HepG2 (cell line): ENCODE results near the gene NUDCD2. TPM values are rescaled to one million over a fixed set of nuclear protein-coding genes. Genes with fewer than 3 reads are reported as not detected.
A peak's percentile ranks its signal among the peaks of the same experiment; 100 is the strongest.

Source experiments
- ATAC-seq: fragments of 200-7000 bp; cut with Tn5 transposase; 3 replicates; pipeline ENCODE4 v1.9.1; 2020; ENCODE audit warnings: mild to moderate bottlenecking, moderate library complexity
- BruUV-seq: library from RNA; stranded (reverse); fragments of 400-500 nt; replicated peaks from 2 replicates; lab custom pipeline; 2021; lab: Mats Ljungman, UMichigan
- CTCF ChIA-PET: fragments of 300-600 bp; formaldehyde crosslinking; extraction: SDS; loops from one replicate; lab custom pipeline; 2021; ENCODE audit warnings: low total read pairs, inconsistent platforms, low intra/inter-chr PET ratio; lab: Yijun Ruan, JAX
- POLR2A ChIA-PET: fragments of 350-600 bp; sonication (Branson Sonifier 250); formaldehyde crosslinking; loops from one replicate; lab custom pipeline; 2020; ENCODE audit warnings: antibody characterized with exemption, inconsistent platforms; lab: Yijun Ruan, JAX
- DNase-seq: peaks from one replicate; pipeline ENCODE4 v3.0.0-alpha.2; 2015; ENCODE audit warnings: low spot score
- FAIRE-seq: peaks from 3 replicates; lab custom pipeline; 2011; peaks lifted over from hg19 to GRCh38; lab: Jason Lieb, UNC
- H2AFZ ChIP-seq: one replicate; pipeline ENCODE4 v1.6.1; 2011; ENCODE audit warnings: low read length, inconsistent platforms
- H3K27ac ChIP-seq: fragments of 300-600 bp; 3 replicates; pipeline ENCODE4 v1.8.0; 2011; ENCODE audit warnings: mixed run types, mild to moderate bottlenecking, mixed read lengths, low read length, inconsistent platforms; ENCODE audit not compliant: insufficient read depth; ENCODE audit errors: extremely low read length
- H3K27me3 ChIP-seq, 2 experiments: fragments of 200-600 bp in 1 of 2; 2 replicates in 1 of 2; 3 replicates in 1 of 2; pipeline versions ENCODE4 v1.6.0 to v1.8.0; 2011; ENCODE audit warnings: low read length in 2 of 2, mild to moderate bottlenecking in 2 of 2, moderate library complexity in 2 of 2, inconsistent platforms in 1 of 2; ENCODE audit not compliant: insufficient read depth in 2 of 2, control insufficient read depth in 1 of 2
- H3K36me3 ChIP-seq, 2 experiments: fragments of 200-600 bp in 1 of 2; replicated peaks in 1 of 2; 2 replicates in 1 of 2; 3 replicates in 1 of 2; pipeline versions ENCODE4 v1.5.1 to v1.8.0; 2011; ENCODE audit warnings: low read length in 2 of 2, inconsistent platforms in 1 of 2; ENCODE audit not compliant: insufficient read depth in 2 of 2, control insufficient read depth in 1 of 2
- H3K4me1 ChIP-seq: 2 replicates; pipeline ENCODE4 v1.5.1; 2012; ENCODE audit warnings: low read length, inconsistent platforms; ENCODE audit not compliant: insufficient read depth
- H3K4me2 ChIP-seq: 2 replicates; pipeline ENCODE4 v1.6.0; 2011; ENCODE audit warnings: low read depth, low read length, inconsistent platforms
- H3K4me3 ChIP-seq, 3 experiments: fragments of 200-600 bp in 1 of 3; sonication (generic), shearing (Covaris generic) in 1 of 3; replicated peaks in 1 of 3; 2 replicates each; pipeline ENCODE4 v1.5.1; 2011 to 2016; ENCODE audit warnings: low read length in 3 of 3, inconsistent platforms in 2 of 3, low read depth in 2 of 3, mild to moderate bottlenecking in 2 of 3, control low read depth in 1 of 3, mixed read lengths in 1 of 3; ENCODE audit not compliant: insufficient read depth in 1 of 3
- H3K79me2 ChIP-seq: one replicate; pipeline ENCODE4 v1.6.1; 2011; ENCODE audit warnings: low read length, inconsistent platforms; ENCODE audit not compliant: insufficient read depth
- H3K9ac ChIP-seq: 2 replicates; pipeline ENCODE4 v1.6.0; 2011; ENCODE audit warnings: mild to moderate bottlenecking, low read depth, low read length, inconsistent platforms; ENCODE audit not compliant: insufficient read depth
- H3K9me3 ChIP-seq: 2 replicates; pipeline ENCODE4 v1.5.1; 2012; ENCODE audit warnings: mild to moderate bottlenecking, low read length
- H4K20me1 ChIP-seq: 2 replicates; pipeline ENCODE4 v1.6.0; 2011; ENCODE audit warnings: inconsistent platforms, mild to moderate bottlenecking, low read length, moderate library complexity; ENCODE audit not compliant: insufficient read depth
- DRAP1 ChIP-seq: IDR thresholded peaks from 2 replicates; pipeline ENCODE4 v1.6.1; 2016; ENCODE audit warnings: missing genetic modification reagents, missing compliant biosample characterization
- HOXD1 ChIP-seq: sonication (generic); formaldehyde crosslinking; IDR thresholded peaks from 2 replicates; pipeline ENCODE4 v1.5.0; 2020; ENCODE audit warnings: missing genetic modification reagents
- SMYD3 ChIP-seq: sonication (generic); formaldehyde crosslinking; IDR thresholded peaks from 2 replicates; pipeline ENCODE4 v1.8.1; 2023; ENCODE audit warnings: mild to moderate bottlenecking, missing genetic modification reagents
- TAF15 ChIP-seq: fragments of 200-400 bp; formaldehyde crosslinking; IDR thresholded peaks from one replicate; pipeline ENCODE4 v1.6.1; 2018; ENCODE audit warnings: mild to moderate bottlenecking, low read depth, low read length; ENCODE audit not compliant: poor library complexity, severe bottlenecking
- TFAP4 ChIP-seq: sonication (generic); IDR thresholded peaks from 2 replicates; pipeline ENCODE4 v1.6.1; 2016; ENCODE audit warnings: low read depth, borderline replicate concordance
- ZEB1 ChIP-seq: IDR thresholded peaks from 2 replicates; pipeline ENCODE4 v1.6.1; 2012; ENCODE audit warnings: mild to moderate bottlenecking, low read depth, inconsistent platforms; ENCODE audit not compliant: insufficient replicate concordance
- ZNF646 ChIP-seq: sonication (generic); formaldehyde crosslinking; IDR thresholded peaks from 2 replicates; pipeline ENCODE4 v1.9.0; 2021; ENCODE audit warnings: mild to moderate bottlenecking, missing genetic modification reagents
- ZNF713 ChIP-seq: sonication (generic); formaldehyde crosslinking; IDR thresholded peaks from 2 replicates; pipeline ENCODE4 v1.4.0; 2020; ENCODE audit warnings: mild to moderate bottlenecking, missing genetic modification reagents
- ZSCAN25 ChIP-seq: sonication (generic); formaldehyde crosslinking; IDR thresholded peaks from 2 replicates; pipeline ENCODE4 v1.8.0; 2022; ENCODE audit warnings: mild to moderate bottlenecking, missing genetic modification reagents
- WGBS: methylation state at CpG from one replicate; pipeline ENCODE4 v1.1.6; 2017; ENCODE audit warnings: low lambda C conversion rate; 5-methylcytosine and 5-hydroxymethylcytosine counted together
- in situ Hi-C: cut with HindIII; loops from 2 replicates; pipeline ENCODE4 v1.10.0; 2017; ENCODE audit warnings: low pct_unique_long_range_greater_than_20kb; ENCODE audit not compliant: extremely low pct_ligation_motif_present
- intact Hi-C: fragments of 100-400 bp; cut with micrococcal nuclease; formaldehyde crosslinking; loops from one replicate; pipeline ENCODE4 v1.10.0; 2022; ENCODE audit not compliant: unreplicated experiment
- polyA plus RNA-seq, 8 experiments: library from polyadenylated mRNA; depleted of rRNA in 3 of 8; stranded (reverse) in 7 of 8; unstranded in 1 of 8; fragments of >200 nt; fragmentation: Illumina TruSeq in 4 of 8; extraction: Trizol in 4 of 8; gene quantifications; 2 replicates each; pipeline versions ENCODE4 v1.2.1 to v1.2.3, GENCODE V29; 2011 to 2016; ENCODE audit warnings: low read depth in 4 of 8, missing spikeins in 1 of 8, mixed read lengths in 1 of 8; ENCODE audit not compliant: insufficient read depth in 1 of 8
- total RNA-seq, 5 experiments: library from RNA; depleted of rRNA; stranded (reverse); fragments of >200 nt; fragmentation: Illumina TruSeq; extraction: Trizol; gene quantifications; 2 replicates each; pipeline ENCODE4 v1.2.3, GENCODE V29; 2016; ENCODE audit warnings: low read depth in 1 of 5

Gene NUDCD2
- total and polyA plus RNA-seq, 2 of the 13 experiments (the other 11 are each of a cell fraction or from before 2014, with no cell fraction given), result 14.8 to 39.2 TPM

GRCh38 chr5:163434401-163434866 lies 25.5 kb downstream of the NUDCD2 start:
- intact Hi-C loops, result no loop called here
- no TSS peak for BruUV-seq

GRCh38 chr5:163433271-163433670 lies 26.6 kb downstream of the NUDCD2 start:
- ChIA-PET POLR2A (interaction anchor here (0.7 to 1.7 kb wide), 3 partner anchors 26 to 72 kb away, joined by 3 to 5 read pairs (median 3); partner anchors contain the start of genes HMMR, MAT2B and NUDCD2), CTCF (no interaction called here)
- no peak overlapping the region for H2AFZ ChIP-seq
- no peaks in the 10 kb centered on the region for H3K36me3 ChIP-seq
- H3K4me1 ChIP-seq, result peaks cover 36% of the 10 kb centered on the region
- H3K4me3 ChIP-seq, result no peak overlapping the region
- no peak overlapping the region for H3K9ac ChIP-seq
- no peaks in the 10 kb centered on the region; a peak in 2 of 5 replicates for H3K27me3 ChIP-seq
- no peak for DNase-seq
- H3K4me2 ChIP-seq, result peak overlapping the region; percentile 45
- peaks cover 6% of the 10 kb centered on the region for H4K20me1 ChIP-seq
- BruUV-seq, result no TSS peak
- no peaks in the 10 kb centered on the region for H3K9me3 ChIP-seq
- no peak overlapping the region for H3K27ac ChIP-seq
- in situ Hi-C loops, result no loop called here
- 22% methylated on average over 5 of the region's 5 CpGs for WGBS
- intact Hi-C loops, result no loop called here
- FAIRE-seq, result peak; percentile 28
- H3K79me2 ChIP-seq, result peaks cover 8% of the 10 kb centered on the region
- no peak for ATAC-seq
- peak; percentile 52; the same call in 1 of the 2 replicates for TF ChIP-seq ZNF646 (CRISPR knock-in tag)
- TF ChIP-seq TFAP4, result peak; percentile 18; the same call in 1 of the 2 replicates

More at GRCh38 chr5:163434401-163434866, 25.5 kb downstream of the NUDCD2 start:
- ChIA-PET POLR2A (interaction anchor here (1.3 to 1.7 kb wide), 2 partner anchors 25 to 26 kb away, joined by 3 to 5 read pairs; partner anchors contain the start of genes HMMR and NUDCD2), CTCF (no interaction called here)
- peak overlapping the region; percentile 50 for H2AFZ ChIP-seq
- H3K27me3 ChIP-seq, result no peaks in the 10 kb centered on the region; a peak in 2 of 5 replicates
- DNase-seq, result no peak
- H3K4me3 ChIP-seq, result no peak overlapping the region
- peak overlapping the region; percentile 20; the same call in 1 of the 2 replicates for H3K4me2 ChIP-seq
- WGBS, result 49% methylated on average over 3 of the region's 3 CpGs
- 0 out of 5 replicates have a peak, but pooled peaks cover 0 to 1% of the 10 kb centered on the region in 2 experiments for H3K36me3 ChIP-seq
- peaks cover 15% of the 10 kb centered on the region for H4K20me1 ChIP-seq
- H3K9ac ChIP-seq, result no peak overlapping the region
- in situ Hi-C loops, result no loop called here
- TF ChIP-seq HOXD1 (CRISPR knock-in tag) (no peak), ZSCAN25 (CRISPR knock-in tag) (no peak), DRAP1 (no peak), TAF15 (no peak), ZEB1 (no peak), ZNF713 (CRISPR knock-in tag) (no peak), SMYD3 (CRISPR knock-in tag) (no peak)
- H3K79me2 ChIP-seq, result peaks cover 20% of the 10 kb centered on the region
- ATAC-seq, result no peak
- H3K27ac ChIP-seq, result no peak overlapping the region
- H3K4me1 ChIP-seq, result peaks cover 42% of the 10 kb centered on the region
- FAIRE-seq, result no peak
- H3K9me3 ChIP-seq, result no peaks in the 10 kb centered on the region
